ENCODE results near the gene CSAD. TPM values are rescaled to one million over a fixed set of nuclear protein-coding genes. Genes with fewer than 3 reads are reported as not detected.

The CSAD gene
- total and polyA plus RNA-seq, 4 donors, result 21.7 to 48.8 (median 33.3) TPM

DNA sequence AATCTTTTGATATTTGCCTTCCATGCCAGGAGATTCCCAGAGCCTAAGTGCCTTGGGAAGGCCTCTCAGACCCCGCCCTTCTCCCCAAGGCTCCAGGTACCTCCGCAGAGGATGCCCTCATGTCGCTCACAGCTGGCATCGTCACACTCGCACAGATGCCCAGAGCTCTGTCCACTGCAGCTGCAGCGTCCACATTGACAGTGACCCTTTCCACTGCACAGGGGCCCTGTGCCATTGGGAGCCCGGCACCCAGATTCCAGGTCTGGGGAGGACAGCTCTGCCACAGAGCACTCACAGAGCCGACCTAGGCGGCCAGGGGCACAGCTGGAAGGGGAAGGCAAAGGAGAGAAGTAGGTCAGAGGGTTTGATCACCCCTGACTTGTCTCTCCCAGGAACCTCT is 12.3 kb upstream of the CSAD start:
- 91 to 93% methylated on average over 9 of the region's 9 CpGs for WGBS, 2 donors
- DNase-seq, result no peak
- H3K27ac ChIP-seq (ENCODE audit: low read depth in 1 of 2, low read length in 1 of 2), result no peak overlapping the region
- ATAC-seq (ENCODE audit: insufficient read depth, low FRiP score), result no peak
- H3K4me3 ChIP-seq, result no peak overlapping the region
- TF ChIP-seq, protein P1, sequence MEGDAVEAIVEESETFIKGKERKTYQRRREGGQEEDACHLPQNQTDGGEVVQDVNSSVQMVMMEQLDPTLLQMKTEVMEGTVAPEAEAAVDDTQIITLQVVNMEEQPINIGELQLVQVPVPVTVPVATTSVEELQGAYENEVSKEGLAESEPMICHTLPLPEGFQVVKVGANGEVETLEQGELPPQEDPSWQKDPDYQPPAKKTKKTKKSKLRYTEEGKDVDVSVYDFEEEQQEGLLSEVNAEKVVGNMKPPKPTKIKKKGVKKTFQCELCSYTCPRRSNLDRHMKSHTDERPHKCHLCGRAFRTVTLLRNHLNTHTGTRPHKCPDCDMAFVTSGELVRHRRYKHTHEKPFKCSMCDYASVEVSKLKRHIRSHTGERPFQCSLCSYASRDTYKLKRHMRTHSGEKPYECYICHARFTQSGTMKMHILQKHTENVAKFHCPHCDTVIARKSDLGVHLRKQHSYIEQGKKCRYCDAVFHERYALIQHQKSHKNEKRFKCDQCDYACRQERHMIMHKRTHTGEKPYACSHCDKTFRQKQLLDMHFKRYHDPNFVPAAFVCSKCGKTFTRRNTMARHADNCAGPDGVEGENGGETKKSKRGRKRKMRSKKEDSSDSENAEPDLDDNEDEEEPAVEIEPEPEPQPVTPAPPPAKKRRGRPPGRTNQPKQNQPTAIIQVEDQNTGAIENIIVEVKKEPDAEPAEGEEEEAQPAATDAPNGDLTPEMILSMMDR (IDR thresholded peaks at IDR 0.05; ENCODE audit: control extremely low read depth, extremely low read depth), result no peak
- no peaks in the 10 kb centered on the region for H3K9me3 ChIP-seq (ENCODE audit: control insufficient read depth in 4 of 4, insufficient read depth in 3 of 4, low read length in 3 of 4)
- peaks cover 2 to 17% (median 5%) of the 10 kb centered on the region in 4 donors for H3K36me3 ChIP-seq (ENCODE audit: control insufficient read depth in 4 of 4, insufficient read depth in 4 of 4, low read length in 4 of 4)
- no peak overlapping the region for H3K9ac ChIP-seq (ENCODE audit: insufficient read depth in 1 of 2, low read length in 2 of 2)
- H3K27me3 ChIP-seq (ENCODE audit: control insufficient read depth in 3 of 3, insufficient read depth in 3 of 3, low read length in 2 of 3), result no peaks in the 10 kb centered on the region
- H3K4me1 ChIP-seq (ENCODE audit: control insufficient read depth in 5 of 5, insufficient read depth in 5 of 5, low read length in 5 of 5), result peaks cover 0 to 9% (median 0%) of the 10 kb centered on the region in 5 donors

DNA sequence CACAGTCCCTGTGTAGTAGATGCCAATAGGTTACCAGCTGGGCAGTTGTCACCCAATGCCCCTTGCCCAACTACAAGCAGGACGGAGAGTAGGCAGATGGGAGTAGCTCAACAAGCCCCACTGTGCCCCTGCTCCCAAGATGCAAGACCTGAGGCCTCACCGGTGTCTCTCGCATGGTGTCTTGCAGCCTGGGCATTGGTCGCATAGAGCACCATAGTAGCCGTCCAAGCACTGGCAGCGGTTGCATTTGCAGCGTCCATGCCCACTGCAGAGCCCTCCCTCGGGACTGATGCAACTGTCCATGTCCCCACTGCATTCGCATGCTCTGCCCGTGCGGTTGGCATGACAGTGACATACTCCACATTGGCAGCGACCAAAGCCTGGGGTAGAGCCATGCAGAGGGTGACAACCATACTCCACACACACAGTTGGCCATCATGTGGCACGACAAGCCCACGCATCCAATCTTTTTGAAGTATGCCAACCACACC is 11.9 kb upstream of the CSAD start:
- Histone ChIP-seq H3K4me3 (no peak overlapping the region), H3K4me1 (ENCODE audit: control insufficient read depth in 5 of 5, insufficient read depth in 5 of 5, low read length in 5 of 5) (peaks cover 0 to 6% (median 0%) of the 10 kb centered on the region in 5 donors), H3K9me3 (ENCODE audit: control insufficient read depth in 4 of 4, insufficient read depth in 3 of 4, low read length in 3 of 4) (no peaks in the 10 kb centered on the region), H3K27ac (ENCODE audit: low read depth in 1 of 2, low read length in 1 of 2) (no peak overlapping the region), H3K27me3 (ENCODE audit: control insufficient read depth in 3 of 3, insufficient read depth in 3 of 3, low read length in 2 of 3) (no peaks in the 10 kb centered on the region), H3K36me3 (ENCODE audit: control insufficient read depth in 4 of 4, insufficient read depth in 4 of 4, low read length in 4 of 4) (peaks cover 4 to 22% (median 8%) of the 10 kb centered on the region in 4 donors), H3K9ac (ENCODE audit: insufficient read depth in 1 of 2, low read length in 2 of 2) (no peak overlapping the region)
- DNase-seq (no peak), ATAC-seq (ENCODE audit: insufficient read depth, low FRiP score) (no peak)
- TF ChIP-seq, protein P1 (IDR thresholded peaks at IDR 0.05; ENCODE audit: control extremely low read depth, extremely low read depth), result no peak
- WGBS, 2 donors, result 92 to 97% methylated on average over 14 of the region's 14 CpGs

DNA sequence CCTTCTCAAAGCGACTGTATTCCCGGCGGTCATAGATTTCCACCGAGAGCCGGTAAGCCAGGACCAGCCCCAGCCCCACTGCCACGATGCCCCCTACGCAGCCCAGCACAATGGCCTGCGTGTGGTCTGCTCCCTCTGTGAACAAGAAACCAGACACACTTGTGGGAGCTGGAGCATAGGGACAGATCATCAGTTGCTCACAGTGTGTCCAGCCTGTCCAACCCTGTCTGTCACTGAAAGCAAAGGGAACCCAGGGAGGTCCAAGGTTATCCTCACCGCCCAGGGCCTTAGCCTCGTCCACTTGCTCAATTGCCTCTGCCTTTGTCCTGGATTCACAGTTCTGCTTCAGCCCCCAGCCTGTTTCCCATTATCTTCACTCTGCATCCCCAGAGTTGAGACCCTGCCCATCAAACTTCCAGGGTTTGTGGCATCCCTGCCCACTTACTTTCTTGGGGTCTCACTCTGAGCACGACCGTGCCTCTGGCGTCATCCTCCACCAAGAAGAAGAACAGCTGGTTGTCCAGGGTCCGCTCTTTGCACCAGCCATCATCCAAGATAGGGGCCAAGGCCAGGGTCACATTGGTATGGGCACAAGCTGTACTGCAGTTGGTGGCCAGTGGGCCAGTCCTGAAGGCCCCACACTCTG is 11.3 kb upstream of the CSAD start:
- 89 to 92% methylated on average over 14 of the region's 14 CpGs for WGBS, 2 donors
- DNase-seq (no peak), ATAC-seq (ENCODE audit: insufficient read depth, low FRiP score) (no peak)
- Histone ChIP-seq H3K36me3 (ENCODE audit: control insufficient read depth in 4 of 4, insufficient read depth in 4 of 4, low read length in 4 of 4) (peaks cover 4 to 27% (median 13%) of the 10 kb centered on the region in 4 donors), H3K4me1 (ENCODE audit: control insufficient read depth in 5 of 5, insufficient read depth in 5 of 5, low read length in 5 of 5) (peaks cover 0 to 3% (median 0%) of the 10 kb centered on the region in 5 donors), H3K4me3 (no peak overlapping the region), H3K27ac (ENCODE audit: low read depth in 1 of 2, low read length in 1 of 2) (no peak overlapping the region), H3K9me3 (ENCODE audit: control insufficient read depth in 4 of 4, insufficient read depth in 3 of 4, low read length in 3 of 4) (no peaks in the 10 kb centered on the region), H3K27me3 (ENCODE audit: control insufficient read depth in 3 of 3, insufficient read depth in 3 of 3, low read length in 2 of 3) (no peaks in the 10 kb centered on the region), H3K9ac (ENCODE audit: insufficient read depth in 1 of 2, low read length in 2 of 2) (no peak overlapping the region)
- TF ChIP-seq, protein P1 (IDR thresholded peaks at IDR 0.05; ENCODE audit: control extremely low read depth, extremely low read depth), result no peak

All from lung (tissue), 12 donors.